IMR-90 (cell line): ENCODE measurements around the gene EYS.

Source experiments
- CTCF ChIP-seq: conservative IDR thresholded peaks from 2 replicates; pipeline ENCODE4 v1.5.1; 2012; ENCODE audit warnings: mild to moderate bottlenecking, low read depth, low read length, improper control_type of control experiment
- MXI1 ChIP-seq: IDR thresholded peaks from 2 replicates; pipeline ENCODE4 v1.6.1; 2012; ENCODE audit warnings: low read depth, mild to moderate bottlenecking, low read length, moderate library complexity, borderline replicate concordance
- POLR2A ChIP-seq: IDR thresholded peaks from 2 replicates; pipeline ENCODE4 v1.6.1; 2012; ENCODE audit warnings: mild to moderate bottlenecking, low read depth, low read length
- RFX5 ChIP-seq: IDR thresholded peaks from 2 replicates; pipeline ENCODE4 v1.8.0; 2012; ENCODE audit warnings: low read depth, mild to moderate bottlenecking, low read length, moderate library complexity

GRCh38 chr6:65708162-65708561 is 1.1 kb upstream of the EYS start:
- TF ChIP-seq CTCF (no peak), RFX5 (no peak), MXI1 (no peak), POLR2A (no peak)
